ENCODE data around the gene LSS.
A peak's percentile ranks its signal among the peaks of the same experiment; 100 is the strongest.

Gene LSS

GRCh38 chr21:46189959-46190490 is 38.5 kb downstream of the LSS start:
- no peak for DNase-seq (ENCODE audit: low read depth, low spot score)
- Histone ChIP-seq H3K9ac (ENCODE audit: insufficient read length) (no peak overlapping the region), H3K4me3 (no peak overlapping the region), H3K27ac (no peak overlapping the region), H3K36me3 (ENCODE audit: insufficient read depth, low read length) (peaks cover 59% of the 10 kb centered on the region; the same call in 1 of the 2 replicates), H3K9me3 (ENCODE audit: low read depth, low read length) (no peaks in the 10 kb centered on the region)
- TF ChIP-seq FOXP2 (optimal IDR thresholded peaks at IDR 0.05; ENCODE audit: control extremely low read depth, extremely low read length, insufficient read depth), result no peak
- TF ChIP-seq EZH2 (IDR thresholded peaks at IDR 0.05), result no peak
- TF ChIP-seq POLR2AphosphoS5 (IDR thresholded peaks at IDR 0.05; ENCODE audit: borderline replicate concordance, low read depth, low read length), result no peak

- Histone ChIP-seq H3K9ac (ENCODE audit: insufficient read length) (no peak overlapping the region), H3K36me3 (ENCODE audit: insufficient read depth, low read length) (peaks cover 52% of the 10 kb centered on the region; the same call in 1 of the 2 replicates)
Measured at GRCh38 chr21:46189213-46189958, 39.2 kb downstream of the LSS start.

GRCh38 chr21:46188226-46189212 is 40.1 kb downstream of the LSS start:
- TF ChIP-seq EZH2 (IDR thresholded peaks at IDR 0.05), result no peak
- no peak for TF ChIP-seq FOXP2 (optimal IDR thresholded peaks at IDR 0.05; ENCODE audit: control extremely low read depth, extremely low read length, insufficient read depth)
- H3K36me3 ChIP-seq (ENCODE audit: insufficient read depth, low read length), result peaks cover 44% of the 10 kb centered on the region; the same call in 1 of the 2 replicates
- no peak for DNase-seq (ENCODE audit: low read depth, low spot score)
- peak overlapping the region; percentile 65; the same call in 1 of the 2 replicates for H3K27ac ChIP-seq
- no peak overlapping the region for H3K4me3 ChIP-seq
- no peaks in the 10 kb centered on the region for H3K9me3 ChIP-seq (ENCODE audit: low read depth, low read length)
- H3K9ac ChIP-seq (ENCODE audit: insufficient read length), result no peak overlapping the region

More at GRCh38 chr21:46189213-46189958, 39.2 kb downstream of the LSS start:
- Histone ChIP-seq H3K27ac (peak overlapping the region; percentile 40; the same call in 1 of the 2 replicates), H3K4me3 (no peak overlapping the region), H3K9me3 (ENCODE audit: low read depth, low read length) (no peaks in the 10 kb centered on the region)
- no peak for DNase-seq (ENCODE audit: low read depth, low spot score)
- TF ChIP-seq POLR2AphosphoS5 (IDR thresholded peaks at IDR 0.05; ENCODE audit: borderline replicate concordance, low read depth, low read length) (no peak), EZH2 (IDR thresholded peaks at IDR 0.05) (no peak), FOXP2 (optimal IDR thresholded peaks at IDR 0.05; ENCODE audit: control extremely low read depth, extremely low read length, insufficient read depth) (no peak)

- Histone ChIP-seq H3K9ac (ENCODE audit: insufficient read length) (no peak overlapping the region), H3K27ac (no peak overlapping the region), H3K36me3 (ENCODE audit: insufficient read depth, low read length) (peaks cover 39% of the 10 kb centered on the region; the same call in 1 of the 2 replicates), H3K4me3 (no peak overlapping the region), H3K9me3 (ENCODE audit: low read depth, low read length) (no peaks in the 10 kb centered on the region)
- TF ChIP-seq FOXP2 (optimal IDR thresholded peaks at IDR 0.05; ENCODE audit: control extremely low read depth, extremely low read length, insufficient read depth) (no peak), POLR2AphosphoS5 (IDR thresholded peaks at IDR 0.05; ENCODE audit: borderline replicate concordance, low read depth, low read length) (no peak), EZH2 (IDR thresholded peaks at IDR 0.05) (no peak)
- DNase-seq (ENCODE audit: low read depth, low spot score), result no peak
Measured at GRCh38 chr21:46187814-46188213, 40.8 kb downstream of the LSS start.

- Histone ChIP-seq H3K27ac (no peak overlapping the region), H3K4me3 (no peak overlapping the region), H3K36me3 (ENCODE audit: insufficient read depth, low read length) (peaks cover 35% of the 10 kb centered on the region; the same call in 1 of the 2 replicates), H3K9me3 (ENCODE audit: low read depth, low read length) (no peaks in the 10 kb centered on the region), H3K9ac (ENCODE audit: insufficient read length) (no peak overlapping the region)
- no peak for DNase-seq (ENCODE audit: low read depth, low spot score)
- no peak for TF ChIP-seq FOXP2 (optimal IDR thresholded peaks at IDR 0.05; ENCODE audit: control extremely low read depth, extremely low read length, insufficient read depth)
- no peak for TF ChIP-seq EZH2 (IDR thresholded peaks at IDR 0.05)
- TF ChIP-seq POLR2AphosphoS5 (IDR thresholded peaks at IDR 0.05; ENCODE audit: borderline replicate concordance, low read depth, low read length), result no peak
Measured at GRCh38 chr21:46187261-46187660, 41.3 kb downstream of the LSS start.

GRCh38 chr21:46185716-46186115 is 42.9 kb downstream of the LSS start:
- H3K9me3 ChIP-seq (ENCODE audit: low read depth, low read length), result no peaks in the 10 kb centered on the region
- H3K9ac ChIP-seq (ENCODE audit: insufficient read length), result peak overlapping the region; percentile 72
- H3K36me3 ChIP-seq (ENCODE audit: insufficient read depth, low read length), result peaks cover 22% of the 10 kb centered on the region; the same call in 1 of the 2 replicates
- DNase-seq (ENCODE audit: low read depth, low spot score), result no peak
- peak overlapping the region; percentile 100 for H3K4me3 ChIP-seq
- peak overlapping the region; percentile 76; the same call in 1 of the 2 replicates for H3K27ac ChIP-seq
- TF ChIP-seq POLR2AphosphoS5 (IDR thresholded peaks at IDR 0.05; ENCODE audit: borderline replicate concordance, low read depth, low read length) (no peak), EZH2 (IDR thresholded peaks at IDR 0.05) (no peak), FOXP2 (optimal IDR thresholded peaks at IDR 0.05; ENCODE audit: control extremely low read depth, extremely low read length, insufficient read depth) (no peak)

GRCh38 chr21:46184625-46185555 is 43.7 kb downstream of the LSS start:
- Histone ChIP-seq H3K4me3 (peak overlapping the region; percentile 100), H3K9me3 (ENCODE audit: low read depth, low read length) (no peaks in the 10 kb centered on the region), H3K27ac (peak overlapping the region; percentile 76; the same call in 1 of the 2 replicates), H3K9ac (ENCODE audit: insufficient read length) (peak overlapping the region; percentile 72), H3K36me3 (ENCODE audit: insufficient read depth, low read length) (peaks cover 17% of the 10 kb centered on the region; the same call in 1 of the 2 replicates)
- peak; percentile 53 for DNase-seq (ENCODE audit: low read depth, low spot score)
- TF ChIP-seq FOXP2 (optimal IDR thresholded peaks at IDR 0.05; ENCODE audit: control extremely low read depth, extremely low read length, insufficient read depth) (no peak), EZH2 (IDR thresholded peaks at IDR 0.05) (no peak), POLR2AphosphoS5 (IDR thresholded peaks at IDR 0.05; ENCODE audit: borderline replicate concordance, low read depth, low read length) (peak; percentile 44; the same call in 1 of the 2 replicates)
